Activated effector memory CD4-positive, alpha-beta T cell treated with anti-CD3 and anti-CD28 coated beads, Interleukin-2, amount 50 U/mL, for 16 hours (primary cell): ENCODE data around the gene STX8.

Experiments used
- DNase-seq: peaks from one replicate; pipeline ENCODE4 v3.0.0-alpha.2; 2020

The STX8 gene

DNA sequence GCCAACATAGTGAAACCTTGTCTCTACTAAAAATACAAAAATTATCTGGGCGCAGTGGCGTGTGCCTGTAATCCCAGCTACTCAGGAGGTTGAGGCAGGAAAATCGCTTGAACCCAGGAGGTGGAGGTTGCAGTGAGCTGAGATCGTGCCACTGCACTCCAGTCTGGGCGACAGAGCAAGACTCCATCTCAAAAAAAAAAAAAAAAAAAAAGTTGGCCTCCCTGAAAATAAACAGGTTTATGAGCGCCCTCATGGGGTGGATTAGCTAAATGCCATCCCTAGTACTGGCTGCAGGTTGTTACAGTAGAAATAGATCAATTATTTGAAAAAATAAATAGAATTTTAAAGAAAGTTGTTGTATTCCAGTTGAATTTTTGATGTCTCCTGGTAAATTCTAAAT, 20.9 kb downstream of the STX8 start:
- DNase-seq: peak; percentile 64

GRCh38 chr17:9553596-9553995, 22.0 kb downstream of the STX8 start:
- no peak for DNase-seq

DNA sequence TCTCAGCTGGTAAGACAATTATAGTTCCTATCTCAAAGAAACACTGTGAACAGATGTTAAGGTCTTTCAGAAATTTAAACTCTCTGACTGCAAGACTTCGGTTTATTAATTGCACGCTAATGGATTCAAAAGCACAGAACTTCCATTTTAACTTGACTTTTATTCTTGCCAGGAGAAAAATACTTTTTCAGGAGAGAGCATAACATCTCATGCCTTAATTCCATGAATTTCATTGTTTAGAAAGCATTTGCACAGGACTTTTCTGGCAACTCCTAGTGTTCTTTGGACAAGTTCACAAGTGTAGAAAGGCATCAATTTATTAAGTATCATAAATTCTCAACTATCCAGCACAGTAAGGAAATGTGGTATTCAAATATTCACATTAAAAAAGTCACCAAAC, 22.4 kb downstream of the STX8 start:
- DNase-seq: no peak

DNA sequence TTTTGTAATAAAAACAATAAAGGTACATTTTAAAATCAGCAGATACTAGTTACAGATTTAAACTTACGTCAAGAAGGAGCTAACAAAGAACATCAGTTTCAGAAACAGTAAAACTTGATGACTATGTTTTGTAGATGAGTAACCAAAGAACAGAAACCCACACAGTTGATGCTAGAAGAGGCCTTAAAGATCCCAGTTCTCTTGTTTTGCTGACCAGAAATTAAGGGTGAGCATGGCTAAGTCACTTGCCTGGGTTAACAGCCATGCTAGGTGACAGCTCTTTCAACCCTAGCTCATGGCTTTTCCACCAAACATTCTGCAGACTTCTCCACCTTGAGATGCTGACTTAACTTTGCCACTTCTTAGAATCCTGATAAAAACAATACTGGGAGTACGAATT, 26.4 kb downstream of the STX8 start:
- no peak for DNase-seq

- DNase-seq: no peak
These were observed 31.4 kb downstream of the STX8 start for GRCh38 chr17:9544221-9544620.

DNA sequence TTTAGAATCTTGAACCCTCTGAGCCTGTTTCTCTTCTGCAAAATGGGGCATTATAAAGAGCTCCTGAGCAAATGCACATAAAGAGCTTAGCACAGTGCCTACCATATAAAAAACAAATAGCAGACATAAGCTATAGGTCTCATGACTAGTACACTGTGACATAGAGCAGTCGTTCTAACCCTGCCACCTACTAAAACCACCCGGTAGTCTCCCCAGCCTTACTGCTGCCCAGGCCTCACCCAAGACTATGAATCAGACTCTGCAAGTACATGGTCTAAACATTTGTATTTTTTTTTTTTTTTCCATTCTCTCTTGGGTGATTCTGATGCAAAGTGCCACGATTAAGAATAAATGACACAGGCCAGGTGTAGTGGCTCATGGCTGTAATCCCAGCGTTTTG, 33.9 kb downstream of the STX8 start:
- no peak for DNase-seq

- DNase-seq: no peak
These were observed 37.0 kb downstream of the STX8 start for GRCh38 chr17:9538626-9539025.

- no peak for DNase-seq
These were observed 38.3 kb downstream of the STX8 start for GRCh38 chr17:9537177-9537776.

DNA sequence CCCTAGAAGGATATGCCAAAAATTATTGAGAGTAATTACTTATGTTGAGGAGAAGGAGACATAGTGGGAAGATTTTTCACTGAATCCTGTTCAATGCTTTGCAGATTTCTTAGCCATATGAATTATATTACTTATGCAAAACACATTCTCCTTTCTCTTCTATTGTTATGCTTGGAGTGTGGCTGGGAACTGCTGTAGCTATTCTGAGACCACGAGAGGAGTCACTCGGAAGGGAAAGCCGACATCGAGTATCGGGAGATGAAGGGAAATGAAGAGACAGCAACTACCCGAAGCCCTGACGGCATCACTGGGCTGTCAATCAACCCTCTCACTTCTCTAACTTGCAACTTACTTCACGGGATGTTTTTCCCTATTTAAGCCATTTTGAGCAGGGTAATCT, 39.6 kb downstream of the STX8 start:
- no peak for DNase-seq

- DNase-seq: no peak
These were observed 42.2 kb downstream of the STX8 start for GRCh38 chr17:9533441-9533840.

DNA sequence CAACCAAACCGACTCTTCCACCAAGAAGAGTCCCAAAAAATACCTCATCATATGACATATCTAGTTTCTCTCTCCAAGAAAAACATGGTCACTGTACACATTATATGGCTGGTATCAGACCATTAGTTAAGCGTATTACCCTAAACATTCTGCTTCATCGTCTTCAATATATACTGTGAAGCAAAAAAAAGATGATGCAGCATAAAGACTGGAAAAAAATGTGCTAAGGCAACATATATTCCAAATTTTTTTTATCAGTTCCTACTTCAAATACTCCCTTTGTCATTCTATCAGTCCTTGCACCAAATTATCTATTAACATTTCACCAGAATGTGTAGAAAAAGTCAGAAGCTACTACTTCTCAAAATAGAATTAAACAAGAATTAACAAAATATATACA, 42.9 kb downstream of the STX8 start:
- no peak for DNase-seq

- DNase-seq: no peak
These were observed 44.6 kb downstream of the STX8 start for GRCh38 chr17:9531034-9531433.

GRCh38 chr17:9529033-9529700, 46.5 kb downstream of the STX8 start:
- DNase-seq: no peak

- no peak for DNase-seq
These were observed 47.8 kb downstream of the STX8 start for GRCh38 chr17:9527788-9528187.

GRCh38 chr17:9522074-9522473, 53.5 kb downstream of the STX8 start:
- no peak for DNase-seq

DNA sequence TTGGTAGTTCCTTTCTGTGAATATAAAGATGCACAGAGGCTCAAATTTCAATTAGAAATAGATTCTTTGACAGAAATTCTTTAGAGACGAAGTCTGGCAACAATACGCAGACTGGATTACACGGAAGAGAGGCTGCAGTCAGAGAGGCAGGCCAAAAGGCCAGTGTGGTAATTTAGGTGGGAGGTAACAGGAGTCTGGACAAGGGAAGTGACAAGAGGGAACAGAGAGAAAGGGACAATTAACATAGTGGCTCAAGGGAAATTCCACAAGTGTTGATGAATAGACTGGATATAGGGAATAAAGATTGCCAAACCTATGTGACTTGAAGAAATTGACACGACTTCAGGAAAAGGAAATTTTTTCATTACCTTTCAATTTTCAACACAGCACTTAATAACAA, 54.6 kb downstream of the STX8 start:
- no peak for DNase-seq

DNA sequence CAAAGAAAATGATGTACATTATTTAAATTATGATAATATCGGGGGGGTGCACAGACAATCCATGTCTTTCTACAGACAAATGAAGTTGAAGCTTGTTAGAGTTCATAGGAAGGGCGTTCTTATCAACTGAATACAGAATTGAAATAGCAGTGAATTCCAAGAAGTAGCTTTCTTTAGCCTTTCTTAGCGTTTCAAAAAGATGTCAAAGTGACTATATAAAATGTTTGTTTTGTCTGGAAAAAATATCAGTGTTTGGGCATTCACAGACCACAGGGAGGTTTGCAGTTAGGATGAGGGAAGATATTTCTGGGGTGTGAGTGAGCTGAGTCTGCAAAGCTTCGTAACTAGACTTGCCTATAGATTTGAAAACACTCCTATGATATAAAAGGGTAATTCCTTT, 55.0 kb downstream of the STX8 start:
- no peak for DNase-seq

GRCh38 chr17:9519583-9520272, 55.9 kb downstream of the STX8 start:
- DNase-seq: no peak

DNA sequence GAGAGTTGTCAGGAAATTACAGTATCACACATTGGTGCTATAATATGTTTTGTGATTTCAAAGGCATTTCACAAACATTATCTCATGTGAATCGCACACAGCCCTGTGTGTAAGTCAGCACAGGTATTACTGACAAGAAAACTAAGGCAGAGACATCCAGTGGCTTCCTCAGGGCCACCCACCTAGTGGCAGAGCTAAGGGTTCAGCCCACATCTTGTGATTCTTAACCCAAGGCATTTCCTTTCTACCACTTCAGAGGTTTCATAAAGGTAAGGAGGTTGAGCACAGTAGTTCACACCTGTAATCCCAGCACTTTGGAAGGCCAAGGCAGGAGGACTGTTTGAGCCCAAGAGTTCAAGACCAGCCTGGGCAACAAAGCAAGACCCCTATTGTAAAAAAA, 58.2 kb downstream of the STX8 start:
- DNase-seq: no peak

- DNase-seq: no peak
These were observed 62.4 kb downstream of the STX8 start for GRCh38 chr17:9513266-9513665.

DNA sequence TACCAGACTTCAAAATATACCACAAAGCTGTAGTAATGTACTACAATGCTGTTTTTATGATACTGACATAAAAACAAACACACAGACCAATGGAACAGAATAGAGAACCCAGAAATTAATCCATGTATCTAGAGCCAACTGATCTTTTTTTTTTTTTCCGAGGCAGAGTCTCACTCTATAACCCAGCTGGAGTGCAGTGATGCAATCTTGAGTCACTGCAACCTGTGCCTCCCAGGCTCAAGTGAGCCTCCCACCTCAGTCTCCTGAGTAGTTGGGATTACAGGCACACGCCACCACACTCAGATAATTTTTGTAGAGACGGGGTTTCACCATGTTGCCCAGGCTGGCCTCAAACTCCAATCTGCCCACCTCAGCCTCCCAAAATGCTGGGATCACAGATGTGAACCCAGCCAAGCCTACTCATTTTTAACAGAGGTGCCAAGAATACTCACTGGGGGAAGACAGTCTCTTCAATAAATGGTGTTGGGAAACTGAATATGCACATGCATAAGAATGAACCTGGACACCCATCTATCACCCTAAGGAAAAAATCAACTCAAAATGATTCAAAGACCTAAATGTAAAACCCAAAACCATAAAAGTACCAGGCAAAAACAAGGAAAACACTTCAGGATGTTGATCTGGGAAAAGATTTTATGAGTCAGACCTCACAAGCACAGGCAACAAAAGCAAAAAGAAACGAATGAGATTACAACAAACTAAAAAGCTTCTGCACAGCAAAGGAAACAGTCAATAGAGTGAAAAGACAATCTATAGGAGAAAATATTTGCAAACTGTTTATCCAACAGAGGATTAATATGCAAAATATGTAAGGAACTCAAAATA, 63.1 kb downstream of the STX8 start:
- DNase-seq: no peak

DNA sequence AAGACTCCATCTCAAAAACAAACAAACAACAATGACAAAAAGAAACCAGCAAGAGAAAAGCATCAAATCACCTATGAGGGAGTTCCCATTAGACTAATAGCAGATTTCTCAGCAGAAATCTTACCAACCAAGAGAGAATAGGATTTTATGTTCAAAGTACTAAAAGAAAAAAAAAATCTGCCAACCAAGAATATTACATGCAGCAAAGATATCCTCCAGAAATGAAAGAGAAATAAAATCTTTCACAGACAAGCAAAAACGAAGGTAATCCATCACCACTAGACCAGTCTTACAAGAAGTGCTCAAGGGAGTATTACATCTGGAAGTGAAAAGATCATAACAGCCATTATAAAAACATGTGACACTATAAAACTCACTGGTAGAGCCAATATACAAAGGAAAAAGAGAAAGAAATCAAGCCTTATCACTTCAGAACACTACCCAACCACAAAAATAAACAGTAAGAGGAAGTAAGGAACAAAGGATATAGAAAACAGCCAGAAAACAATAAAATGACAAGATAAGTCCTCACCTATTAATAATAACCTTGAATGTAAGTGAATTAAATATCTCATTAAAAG, 66.3 kb downstream of the STX8 start:
- no peak for DNase-seq

- DNase-seq: no peak
These were observed 76.6 kb downstream of the STX8 start for GRCh38 chr17:9499041-9499440.
